Thyroid gland (tissue), 4 donors: Measurements from ENCODE around the gene BEND6. TPM values are rescaled to one million over a fixed set of nuclear protein-coding genes. Genes with fewer than 3 reads are reported as not detected.
"Not testable (repeated sequence)": the region's sequence is repeated elsewhere in the genome, so short reads cannot be mapped to it uniquely, and the experiment has no call there.

ENCODE experiments used
- DNase-seq, 2 donors: peaks; one replicate each; pipeline ENCODE4 v3.0.0-alpha.2; 2019
- H3K27ac ChIP-seq, 3 donors: fragments of 200-600 bp; sonication (generic); 1 replicate in 2 of 3; 2 replicates in 1 of 3; pipeline ENCODE4 v1.5.1; 2016 to 2019; ENCODE audit warnings: mild to moderate bottlenecking in 1 of 3, moderate library complexity in 1 of 3
- H3K27me3 ChIP-seq: fragments of 200-600 bp; sonication (generic); one replicate; pipeline ENCODE4 v1.5.1; 2019
- H3K36me3 ChIP-seq, 2 donors: fragments of 200-600 bp; sonication (generic); one replicate each; pipeline ENCODE4 v1.5.1; 2016 to 2019
- H3K4me1 ChIP-seq, 2 donors: fragments of 200-600 bp; sonication (generic); one replicate each; pipeline ENCODE4 v1.5.1; 2017 to 2019
- H3K4me3 ChIP-seq, 3 donors: fragments of 200-600 bp; sonication (generic); replicated peaks in 1 of 3; 1 replicate in 2 of 3; 2 replicates in 1 of 3; pipeline ENCODE4 v1.5.1; 2016; ENCODE audit warnings: mild to moderate bottlenecking in 1 of 3
- H3K9me3 ChIP-seq: fragments of 200-600 bp; sonication (generic); one replicate; pipeline ENCODE4 v1.5.1; 2017
- CTCF ChIP-seq, 6 experiments: fragments of 200-600 bp in 3 of 6; fragments of 450-650 bp in 3 of 6; sonication (generic) in 3 of 6; IDR thresholded peaks; one replicate each; pipeline ENCODE4 v1.5.1; 2016 to 2019; ENCODE audit warnings: antibody characterized with exemption in 6 of 6, mild to moderate bottlenecking in 2 of 6, inconsistent platforms in 1 of 6, moderate library complexity in 1 of 6
- POLR2A ChIP-seq, 2 donors: fragments of 450-650 bp; IDR thresholded peaks; one replicate each; pipeline ENCODE4 v1.6.1; 2017; ENCODE audit warnings: antibody characterized with exemption in 2 of 2, mild to moderate bottlenecking in 2 of 2, moderate library complexity in 1 of 2
- WGBS, 2 donors: methylation state at CpG; one replicate each; pipeline ENCODE4 v1.1.5; 2017; 5-methylcytosine and 5-hydroxymethylcytosine counted together
- intact Hi-C: fragments of 100-400 bp; cut with DNase I; formaldehyde crosslinking; loops from one replicate; pipeline ENCODE4 v1.15.1; 2023
- total RNA-seq, 4 donors: library from RNA; depleted of rRNA; stranded (reverse); fragments of >200 nt; gene quantifications; one replicate each; pipeline ENCODE4 v1.2.3, GENCODE V29; 2016

Gene BEND6
- total RNA-seq, 4 donors from 2014 or later, result 1.1 to 7.1 (median 3.0) TPM

GRCh38 chr6:57035549-57035948 is 80.6 kb downstream of the BEND6 start:
- 25 to 33% methylated on average over 3 of the region's 3 CpGs for WGBS, 2 donors
- Histone ChIP-seq H3K4me3 (no peak overlapping the region), H3K4me1 (no peaks in the 10 kb centered on the region), H3K27me3 (no peaks in the 10 kb centered on the region), H3K27ac (no peak overlapping the region), H3K9me3 (no peaks in the 10 kb centered on the region), H3K36me3 (no peaks in the 10 kb centered on the region)
- no peak for TF ChIP-seq CTCF (IDR thresholded peaks at IDR 0.05)
- TF ChIP-seq POLR2A (IDR thresholded peaks at IDR 0.05), result no peak
- no peak for DNase-seq
- intact Hi-C loops, result no loop called here

DNA sequence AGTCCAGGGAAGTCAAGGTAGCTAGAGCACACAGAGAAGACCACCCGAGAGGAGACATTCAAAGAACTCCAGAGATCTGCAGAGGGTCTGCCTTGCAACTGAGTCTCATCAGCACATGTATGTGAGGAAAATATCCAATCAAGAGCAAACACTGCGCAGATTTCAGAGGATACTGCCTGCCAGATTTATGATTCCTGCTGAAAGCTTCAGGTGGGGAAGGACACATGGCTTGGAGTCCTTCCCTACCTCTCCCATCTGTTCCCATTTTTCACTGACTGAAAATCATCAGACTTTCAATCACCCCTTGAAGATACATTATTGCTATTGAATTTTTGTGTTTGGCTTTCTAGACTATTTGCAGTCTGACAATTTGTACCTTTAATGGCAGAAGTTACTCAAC is 84.0 kb downstream of the BEND6 start:
- no peak overlapping the region for H3K27ac ChIP-seq
- no peak for DNase-seq
- no peaks in the 10 kb centered on the region for H3K36me3 ChIP-seq
- 96 to 98% methylated on average over 2 of the region's 2 CpGs for WGBS, 2 donors
- intact Hi-C loops, result no loop called here
- no peaks in the 10 kb centered on the region for H3K9me3 ChIP-seq
- TF ChIP-seq POLR2A (IDR thresholded peaks at IDR 0.05) (no peak), CTCF (IDR thresholded peaks at IDR 0.05) (no peak)
- H3K27me3 ChIP-seq, result no peaks in the 10 kb centered on the region
- H3K4me1 ChIP-seq, result no peaks in the 10 kb centered on the region
- H3K4me3 ChIP-seq, result no peak overlapping the region

- no peak overlapping the region for H3K4me3 ChIP-seq
- H3K9me3 ChIP-seq, result no peaks in the 10 kb centered on the region
- H3K27ac ChIP-seq, result no peak overlapping the region
- no peaks in the 10 kb centered on the region for H3K27me3 ChIP-seq
- H3K36me3 ChIP-seq, result no peaks in the 10 kb centered on the region
- H3K4me1 ChIP-seq, result no peaks in the 10 kb centered on the region
- WGBS, 2 donors, result 66 to 78% methylated on average over 5 of the region's 5 CpGs
- no peak for DNase-seq
- intact Hi-C loops, result no loop called here
- TF ChIP-seq POLR2A (IDR thresholded peaks at IDR 0.05) (no peak), CTCF (IDR thresholded peaks at IDR 0.05) (no peak)
These were observed 85.1 kb downstream of the BEND6 start for GRCh38 chr6:57040011-57040410.

- 90 to 91% methylated on average over 1 of the region's 1 CpG for WGBS, 2 donors
- intact Hi-C loops, H3K9me3 ChIP-seq, H3K4me3 ChIP-seq, H3K27me3 ChIP-seq, H3K27ac ChIP-seq, H3K36me3 ChIP-seq, DNase-seq, H3K4me1 ChIP-seq: not testable (repeated sequence)
These were observed 89.2 kb downstream of the BEND6 start for GRCh38 chr6:57044061-57044460.

DNA sequence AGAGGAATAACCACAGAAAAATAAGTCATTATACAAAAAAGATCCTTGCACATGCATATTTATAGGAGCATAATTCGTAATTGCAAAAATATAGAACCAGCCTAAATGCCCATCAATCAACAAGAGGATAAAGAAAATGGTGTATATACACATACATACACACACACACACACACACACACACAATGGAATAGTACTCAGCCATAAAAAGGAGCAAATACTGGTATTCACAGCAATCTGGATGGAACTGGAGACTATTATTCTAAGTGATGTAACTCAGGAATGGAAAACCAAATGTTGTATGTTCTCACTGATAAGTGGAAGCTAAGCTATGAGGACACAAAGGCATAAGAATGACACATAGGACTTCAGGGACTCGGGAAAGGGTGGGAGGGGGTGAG is 89.7 kb downstream of the BEND6 start:
- no peak for DNase-seq
- no peak overlapping the region for H3K4me3 ChIP-seq
- no peak overlapping the region for H3K27ac ChIP-seq
- H3K9me3 ChIP-seq, result no peaks in the 10 kb centered on the region
- intact Hi-C loops, result no loop called here
- WGBS, 2 donors, result 96 to 97% methylated on average over 2 of the region's 2 CpGs
- no peaks in the 10 kb centered on the region for H3K36me3 ChIP-seq
- TF ChIP-seq CTCF (IDR thresholded peaks at IDR 0.05), result no peak
- TF ChIP-seq POLR2A (IDR thresholded peaks at IDR 0.05), result no peak
- no peaks in the 10 kb centered on the region for H3K27me3 ChIP-seq
- H3K4me1 ChIP-seq, result peaks cover 4 to 13% of the 10 kb centered on the region in 2 donors
